Aorta (tissue), 5 donors: ENCODE data around the gene TOB1. TPM values are rescaled to one million over a fixed set of nuclear protein-coding genes. Genes with fewer than 3 reads are reported as not detected.

Experiments
- ATAC-seq: fragments of 200-7000 bp; cut with Tn5 transposase; one replicate; pipeline ENCODE4 v1.9.1; 2022; ENCODE audit warnings: moderate library complexity; ENCODE audit not compliant: low FRiP score
- DNase-seq, 2 donors: peaks; one replicate each; pipeline ENCODE4 v3.0.0-alpha.2; 2020
- H3K27ac ChIP-seq, 2 donors: one replicate each; pipeline ENCODE4 v1.5.1; 2013; ENCODE audit warnings: low read length in 2 of 2, mild to moderate bottlenecking in 2 of 2, moderate library complexity in 2 of 2, control low read depth in 1 of 2, inconsistent platforms in 1 of 2, low read depth in 1 of 2
- H3K27me3 ChIP-seq, 2 donors: one replicate each; pipeline ENCODE4 v1.6.1; 2013; ENCODE audit warnings: control low read depth in 1 of 2, low read length in 1 of 2, mild to moderate bottlenecking in 1 of 2, moderate library complexity in 1 of 2; ENCODE audit not compliant: insufficient read depth in 2 of 2, control insufficient read depth in 1 of 2
- H3K36me3 ChIP-seq, 2 donors: one replicate each; pipeline ENCODE4 v1.6.1; 2013; ENCODE audit warnings: control low read depth in 1 of 2, low read length in 1 of 2, mild to moderate bottlenecking in 1 of 2; ENCODE audit not compliant: insufficient read depth in 2 of 2, control insufficient read depth in 1 of 2
- H3K4me1 ChIP-seq, 2 donors: one replicate each; pipeline ENCODE4 v1.6.1; 2013; ENCODE audit warnings: low read length in 2 of 2, control low read depth in 1 of 2, mild to moderate bottlenecking in 1 of 2, moderate library complexity in 1 of 2; ENCODE audit not compliant: insufficient read depth in 2 of 2, control insufficient read depth in 1 of 2
- H3K4me3 ChIP-seq, 2 donors: one replicate each; pipeline ENCODE4 v1.5.1; 2013; ENCODE audit warnings: low read length in 2 of 2, control low read depth in 1 of 2, mild to moderate bottlenecking in 1 of 2
- H3K9me3 ChIP-seq: one replicate; pipeline ENCODE4 v1.6.1; 2013; ENCODE audit warnings: mild to moderate bottlenecking, low read length; ENCODE audit not compliant: control insufficient read depth
- WGBS, 2 donors: extraction: QIAGEN DNeasy Blood & Tissue Kit; methylation state at CpG; one replicate each; pipeline ENCODE4 v1.1.7; 2013; 5-methylcytosine and 5-hydroxymethylcytosine counted together
- intact Hi-C, 2 donors: fragments of 100-400 bp; cut with DNase I; formaldehyde crosslinking; loops; one replicate each; pipeline versions ENCODE4 v1.14.2 to v1.15.0; 2022
- polyA plus RNA-seq, 2 donors: library from polyadenylated mRNA; stranded (reverse); fragments of 200-250 nt; gene quantifications; one replicate each; pipeline ENCODE4 v1.2.3, GENCODE V29; 2013
- total RNA-seq, 2 donors: library from RNA; stranded (reverse); fragmentation: NEBNext Ultra II Directional; extraction: Animal tissue kit (Norgen Biotek cat#: 25700); gene quantifications; one replicate each; pipeline ENCODE4 v1.2.1, GENCODE V29; 2021
- donor health status: healthy with polysubstance abuse.
- donor health status: Bipolar disorder and iron deficiency.
- donor health status: DM: no; HTN: no; CAD: no.
- donor health status: DM: no; HTN: no; CAD: no.
- donor health status: DM: yes; HTN: yes; CAD: no.

Gene TOB1
- total and polyA plus RNA-seq, 4 donors = 24.0 to 55.2 (median 40.9) TPM

DNA sequence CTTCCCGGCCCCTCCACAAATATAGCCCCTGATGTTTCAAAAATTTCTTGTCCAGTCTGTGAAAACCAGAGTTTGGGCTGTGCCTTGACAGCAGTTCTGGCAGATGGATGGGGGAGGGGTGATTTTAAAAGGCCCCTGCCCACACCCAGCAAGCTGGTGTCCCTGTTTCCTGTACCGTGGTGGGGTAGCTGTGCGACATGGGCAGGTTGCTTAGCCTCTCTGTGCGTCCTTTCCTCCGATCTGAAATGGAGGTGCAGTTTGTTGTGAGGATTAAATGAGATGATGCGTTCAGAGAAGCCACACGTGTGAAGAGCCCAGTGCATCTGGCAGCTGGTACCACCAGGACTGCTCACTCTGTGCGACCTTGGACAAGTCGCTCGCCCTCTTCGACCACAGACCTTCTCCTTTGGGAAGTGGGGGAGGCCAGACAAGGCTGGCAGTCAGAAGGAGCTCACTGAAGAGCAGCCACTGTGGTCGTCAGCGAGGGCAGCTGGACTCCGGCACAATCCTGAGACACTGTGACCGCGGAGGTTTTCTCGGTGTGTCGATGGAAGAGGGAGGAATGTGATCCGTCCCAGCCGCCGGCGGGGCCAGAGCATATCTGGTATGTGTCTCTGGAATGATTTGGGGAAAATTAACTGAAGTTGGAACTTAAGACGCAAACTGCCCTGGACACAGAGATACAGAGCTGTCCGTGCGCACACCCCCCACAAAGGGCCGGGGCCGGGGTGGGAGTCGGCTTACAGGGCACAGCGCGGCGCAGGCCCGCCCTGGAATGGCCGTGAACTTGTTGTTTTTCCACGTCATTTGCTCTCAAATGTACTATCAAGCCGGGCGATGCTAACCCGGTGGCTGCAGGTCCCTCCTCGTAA lies 31.5 kb downstream of the TOB1 start:
- no peak overlapping the region for H3K27ac ChIP-seq
- DNase-seq (peak in 1 of 2 donors; percentile 79), ATAC-seq (no peak)
- intact Hi-C loops = no loop called here
- no peaks in the 10 kb centered on the region for H3K36me3 ChIP-seq
- 26% methylated on average over 38 of the region's 38 CpGs for WGBS, 2 donors
- H3K9me3 ChIP-seq = no peaks in the 10 kb centered on the region
- peaks cover 0 to 3% of the 10 kb centered on the region in 2 donors for H3K4me1 ChIP-seq
- no peaks in the 10 kb centered on the region for H3K27me3 ChIP-seq
- H3K4me3 ChIP-seq = peak overlapping the region in 1 of 2 donors; percentile 23

- no peak overlapping the region for H3K27ac ChIP-seq
- H3K27me3 ChIP-seq = no peaks in the 10 kb centered on the region
- peaks cover 0 to 3% of the 10 kb centered on the region in 2 donors for H3K4me1 ChIP-seq
- no peaks in the 10 kb centered on the region for H3K36me3 ChIP-seq
- WGBS, 2 donors = 94% methylated on average over 38 of the region's 38 CpGs
- no peaks in the 10 kb centered on the region for H3K9me3 ChIP-seq
- DNase-seq (peak in 1 of 2 donors; percentile 72), ATAC-seq (no peak)
- intact Hi-C loops = no loop called here
- no peak overlapping the region for H3K4me3 ChIP-seq
These were observed 32.4 kb downstream of the TOB1 start for GRCh38 chr17:50833510-50834428.

DNA sequence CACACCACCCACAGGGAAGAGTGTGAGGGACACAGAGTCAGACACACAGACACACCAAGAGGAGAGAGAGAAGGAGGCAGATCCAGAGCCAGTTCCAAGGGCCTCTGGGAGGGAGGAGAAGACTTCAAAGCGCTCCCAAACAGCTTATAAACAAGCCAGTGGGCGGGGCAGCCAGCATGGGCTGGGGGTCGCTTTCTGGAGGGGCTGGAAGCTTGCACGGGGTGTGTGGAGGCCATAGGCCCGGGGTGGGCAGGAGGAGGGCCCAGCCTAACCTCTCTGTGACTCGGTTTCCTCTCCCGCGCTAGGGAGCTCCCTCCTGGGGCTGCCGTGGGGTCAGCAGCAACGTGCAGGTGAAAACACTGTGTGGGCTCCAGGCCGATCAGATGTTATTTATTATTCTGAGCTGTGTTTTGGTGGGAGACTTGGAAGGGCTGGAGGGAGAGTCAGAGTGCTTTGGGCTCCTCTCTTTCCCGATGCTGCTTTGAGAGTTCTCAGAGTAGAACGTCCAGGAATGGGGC lies 33.2 kb downstream of the TOB1 start:
- no peaks in the 10 kb centered on the region for H3K27me3 ChIP-seq
- peaks cover 0 to 3% of the 10 kb centered on the region in 2 donors for H3K4me1 ChIP-seq
- H3K4me3 ChIP-seq = no peak overlapping the region
- intact Hi-C loops = no loop called here
- H3K36me3 ChIP-seq = no peaks in the 10 kb centered on the region
- peak in 1 of 2 donors; percentile 42 for DNase-seq
- no peak for ATAC-seq
- H3K9me3 ChIP-seq = no peaks in the 10 kb centered on the region
- no peak overlapping the region for H3K27ac ChIP-seq
- 88 to 92% methylated on average over 13 of the region's 13 CpGs for WGBS, 2 donors

DNA sequence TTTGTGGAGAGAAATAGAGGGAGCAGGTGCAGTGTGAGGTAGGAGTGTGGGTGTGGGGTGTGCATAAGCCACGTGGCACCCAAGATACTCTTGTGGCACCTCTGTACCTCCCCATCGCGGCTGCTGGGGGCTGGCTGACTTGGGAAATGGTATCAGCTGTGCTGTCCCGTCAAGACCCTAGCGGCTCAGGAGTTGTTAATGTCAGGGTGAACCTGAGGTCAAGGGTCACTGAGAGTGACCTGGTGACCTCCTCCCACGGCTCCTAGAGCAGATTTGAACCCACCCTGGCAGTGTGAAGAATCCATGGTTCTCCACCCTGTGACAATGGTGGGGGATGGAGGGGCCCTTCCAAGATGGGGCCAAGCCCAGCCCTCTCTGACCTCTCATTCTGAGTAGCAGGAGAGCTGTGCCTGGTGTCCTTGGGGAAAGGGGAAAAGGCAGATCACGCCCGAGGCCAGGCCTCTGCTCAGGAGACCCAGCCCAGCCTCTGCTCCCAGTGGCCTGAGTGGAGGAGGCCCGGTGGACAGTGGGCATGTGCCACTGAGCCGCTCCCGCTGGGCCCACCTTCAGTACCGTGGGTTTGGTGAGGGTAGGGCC lies 33.8 kb downstream of the TOB1 start:
- no peak overlapping the region for H3K4me3 ChIP-seq
- no peaks in the 10 kb centered on the region for H3K27me3 ChIP-seq
- H3K4me1 ChIP-seq = peaks cover 0 to 3% of the 10 kb centered on the region in 2 donors
- intact Hi-C loops = no loop called here
- DNase-seq (peak in 1 of 2 donors; percentile 72), ATAC-seq (no peak)
- H3K36me3 ChIP-seq = no peaks in the 10 kb centered on the region
- no peaks in the 10 kb centered on the region for H3K9me3 ChIP-seq
- WGBS, 2 donors = 96 to 97% methylated on average over 12 of the region's 12 CpGs
- H3K27ac ChIP-seq = no peak overlapping the region

- no peak overlapping the region for H3K27ac ChIP-seq
- no peaks in the 10 kb centered on the region for H3K9me3 ChIP-seq
- DNase-seq = no peak
- H3K4me3 ChIP-seq = no peak overlapping the region
- H3K4me1 ChIP-seq = peaks cover 0 to 3% of the 10 kb centered on the region in 2 donors
- no peak for ATAC-seq
- H3K27me3 ChIP-seq = no peaks in the 10 kb centered on the region
- intact Hi-C loops = no loop called here
- H3K36me3 ChIP-seq = no peaks in the 10 kb centered on the region
- 40 to 43% methylated on average over 8 to 11 of the region's 11 CpGs for WGBS, 2 donors
These were observed 34.7 kb downstream of the TOB1 start for GRCh38 chr17:50831471-50831928.

DNA sequence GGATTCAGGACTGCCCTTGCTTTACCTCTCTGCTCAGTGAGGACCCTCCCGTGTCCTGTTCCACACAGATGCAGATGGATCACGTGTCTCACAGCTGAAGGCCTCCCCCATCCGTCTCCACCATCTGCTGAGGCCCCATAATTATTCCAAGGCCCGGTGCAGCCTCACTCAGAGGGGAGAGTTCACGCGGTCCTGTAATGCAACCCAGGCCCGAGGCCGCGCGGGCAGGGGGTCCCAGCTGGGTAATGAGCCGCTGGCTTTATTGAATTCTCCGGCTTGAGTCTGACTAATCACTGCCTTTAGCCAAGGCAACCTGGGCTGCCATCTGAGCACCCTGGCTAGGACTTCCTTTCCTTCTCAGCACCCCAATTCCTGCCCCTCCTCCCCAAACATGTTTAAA lies 35.2 kb downstream of the TOB1 start:
- peak in 1 of 2 donors; percentile 57 for DNase-seq
- Histone ChIP-seq H3K4me3 (no peak overlapping the region), H3K27me3 (no peaks in the 10 kb centered on the region), H3K4me1 (peaks cover 0 to 3% of the 10 kb centered on the region in 2 donors), H3K36me3 (no peaks in the 10 kb centered on the region), H3K27ac (no peak overlapping the region), H3K9me3 (no peaks in the 10 kb centered on the region)
- intact Hi-C loops = no loop called here
- WGBS, 2 donors = 81 to 83% methylated on average over 12 of the region's 12 CpGs
- ATAC-seq = no peak

GRCh38 chr17:50830352-50830751 lies 35.8 kb downstream of the TOB1 start:
- Histone ChIP-seq H3K4me3 (no peak overlapping the region), H3K9me3 (no peaks in the 10 kb centered on the region), H3K4me1 (peaks cover 0 to 3% of the 10 kb centered on the region in 2 donors), H3K27ac (no peak overlapping the region), H3K27me3 (no peaks in the 10 kb centered on the region), H3K36me3 (no peaks in the 10 kb centered on the region)
- no peak for ATAC-seq
- DNase-seq = peak in 1 of 2 donors; percentile 33
- 14 to 26% methylated on average over 5 of the region's 5 CpGs for WGBS, 2 donors
- intact Hi-C loops = no loop called here

GRCh38 chr17:50829332-50829731 lies 36.8 kb downstream of the TOB1 start:
- H3K27ac ChIP-seq = no peak overlapping the region
- 87 to 89% methylated on average over 6 of the region's 6 CpGs for WGBS, 2 donors
- intact Hi-C loops = no loop called here
- H3K36me3 ChIP-seq = no peaks in the 10 kb centered on the region
- H3K27me3 ChIP-seq = no peaks in the 10 kb centered on the region
- H3K4me1 ChIP-seq = peaks cover 0 to 3% of the 10 kb centered on the region in 2 donors
- no peaks in the 10 kb centered on the region for H3K9me3 ChIP-seq
- ATAC-seq (no peak), DNase-seq (peak in 1 of 2 donors; percentile 26)
- H3K4me3 ChIP-seq = no peak overlapping the region
